ENCODE data around the gene SERGEF.

DNA sequence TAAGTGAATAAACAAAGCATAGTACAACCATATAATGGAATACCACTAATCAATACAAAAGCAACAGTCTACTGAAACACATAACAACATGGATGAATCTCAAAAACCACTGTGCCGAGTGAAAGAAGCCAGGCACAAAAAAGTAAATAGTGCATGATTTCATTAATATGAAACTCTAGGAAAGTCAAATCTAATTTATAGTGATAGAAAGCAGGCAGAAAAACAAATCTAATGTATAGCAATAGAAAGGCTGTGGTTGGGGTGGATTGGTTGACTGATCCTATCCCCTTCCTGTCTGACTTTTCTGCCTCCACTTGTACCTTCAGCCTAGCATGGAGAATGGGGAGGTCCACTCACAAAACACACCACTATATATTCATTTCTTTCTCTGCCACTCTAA is 115.4 kb downstream of the SERGEF start:
- no peak for TF ChIP-seq EGR1 (IDR thresholded peaks at IDR 0.05; ENCODE audit: low read depth in 2 of 2)
- TF ChIP-seq, protein P1, sequence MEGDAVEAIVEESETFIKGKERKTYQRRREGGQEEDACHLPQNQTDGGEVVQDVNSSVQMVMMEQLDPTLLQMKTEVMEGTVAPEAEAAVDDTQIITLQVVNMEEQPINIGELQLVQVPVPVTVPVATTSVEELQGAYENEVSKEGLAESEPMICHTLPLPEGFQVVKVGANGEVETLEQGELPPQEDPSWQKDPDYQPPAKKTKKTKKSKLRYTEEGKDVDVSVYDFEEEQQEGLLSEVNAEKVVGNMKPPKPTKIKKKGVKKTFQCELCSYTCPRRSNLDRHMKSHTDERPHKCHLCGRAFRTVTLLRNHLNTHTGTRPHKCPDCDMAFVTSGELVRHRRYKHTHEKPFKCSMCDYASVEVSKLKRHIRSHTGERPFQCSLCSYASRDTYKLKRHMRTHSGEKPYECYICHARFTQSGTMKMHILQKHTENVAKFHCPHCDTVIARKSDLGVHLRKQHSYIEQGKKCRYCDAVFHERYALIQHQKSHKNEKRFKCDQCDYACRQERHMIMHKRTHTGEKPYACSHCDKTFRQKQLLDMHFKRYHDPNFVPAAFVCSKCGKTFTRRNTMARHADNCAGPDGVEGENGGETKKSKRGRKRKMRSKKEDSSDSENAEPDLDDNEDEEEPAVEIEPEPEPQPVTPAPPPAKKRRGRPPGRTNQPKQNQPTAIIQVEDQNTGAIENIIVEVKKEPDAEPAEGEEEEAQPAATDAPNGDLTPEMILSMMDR (IDR thresholded peaks at IDR 0.05; ENCODE audit: low read depth, low read length, missing input control) = no peak
- TF ChIP-seq GABPA (IDR thresholded peaks at IDR 0.05 in 1 of 2, conservative IDR thresholded peaks at IDR 0.05 in 1 of 2) = no peak
- no peak for TF ChIP-seq SP1 (IDR thresholded peaks at IDR 0.05)
- TF ChIP-seq, protein P2, sequence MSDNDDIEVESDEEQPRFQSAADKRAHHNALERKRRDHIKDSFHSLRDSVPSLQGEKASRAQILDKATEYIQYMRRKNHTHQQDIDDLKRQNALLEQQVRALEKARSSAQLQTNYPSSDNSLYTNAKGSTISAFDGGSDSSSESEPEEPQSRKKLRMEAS (IDR thresholded peaks at IDR 0.05) = no peak
- no peak for TF ChIP-seq JUND (IDR thresholded peaks at IDR 0.05)
- no peak for TF ChIP-seq RAD21 (IDR thresholded peaks at IDR 0.05)
- TF ChIP-seq, protein P3, sequence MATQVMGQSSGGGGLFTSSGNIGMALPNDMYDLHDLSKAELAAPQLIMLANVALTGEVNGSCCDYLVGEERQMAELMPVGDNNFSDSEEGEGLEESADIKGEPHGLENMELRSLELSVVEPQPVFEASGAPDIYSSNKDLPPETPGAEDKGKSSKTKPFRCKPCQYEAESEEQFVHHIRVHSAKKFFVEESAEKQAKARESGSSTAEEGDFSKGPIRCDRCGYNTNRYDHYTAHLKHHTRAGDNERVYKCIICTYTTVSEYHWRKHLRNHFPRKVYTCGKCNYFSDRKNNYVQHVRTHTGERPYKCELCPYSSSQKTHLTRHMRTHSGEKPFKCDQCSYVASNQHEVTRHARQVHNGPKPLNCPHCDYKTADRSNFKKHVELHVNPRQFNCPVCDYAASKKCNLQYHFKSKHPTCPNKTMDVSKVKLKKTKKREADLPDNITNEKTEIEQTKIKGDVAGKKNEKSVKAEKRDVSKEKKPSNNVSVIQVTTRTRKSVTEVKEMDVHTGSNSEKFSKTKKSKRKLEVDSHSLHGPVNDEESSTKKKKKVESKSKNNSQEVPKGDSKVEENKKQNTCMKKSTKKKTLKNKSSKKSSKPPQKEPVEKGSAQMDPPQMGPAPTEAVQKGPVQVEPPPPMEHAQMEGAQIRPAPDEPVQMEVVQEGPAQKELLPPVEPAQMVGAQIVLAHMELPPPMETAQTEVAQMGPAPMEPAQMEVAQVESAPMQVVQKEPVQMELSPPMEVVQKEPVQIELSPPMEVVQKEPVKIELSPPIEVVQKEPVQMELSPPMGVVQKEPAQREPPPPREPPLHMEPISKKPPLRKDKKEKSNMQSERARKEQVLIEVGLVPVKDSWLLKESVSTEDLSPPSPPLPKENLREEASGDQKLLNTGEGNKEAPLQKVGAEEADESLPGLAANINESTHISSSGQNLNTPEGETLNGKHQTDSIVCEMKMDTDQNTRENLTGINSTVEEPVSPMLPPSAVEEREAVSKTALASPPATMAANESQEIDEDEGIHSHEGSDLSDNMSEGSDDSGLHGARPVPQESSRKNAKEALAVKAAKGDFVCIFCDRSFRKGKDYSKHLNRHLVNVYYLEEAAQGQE (IDR thresholded peaks at IDR 0.05) = no peak
